Measurements from ENCODE around the gene TJP1. TPM values are rescaled to one million over a fixed set of nuclear protein-coding genes. Genes with fewer than 3 reads are reported as not detected.
"Not testable (repeated sequence)": the region's sequence is repeated elsewhere in the genome, so short reads cannot be mapped to it uniquely, and the experiment has no call there.

TJP1 gene
- total RNA-seq, 1 experiment from 2014 or later, result 44.3 TPM

DNA sequence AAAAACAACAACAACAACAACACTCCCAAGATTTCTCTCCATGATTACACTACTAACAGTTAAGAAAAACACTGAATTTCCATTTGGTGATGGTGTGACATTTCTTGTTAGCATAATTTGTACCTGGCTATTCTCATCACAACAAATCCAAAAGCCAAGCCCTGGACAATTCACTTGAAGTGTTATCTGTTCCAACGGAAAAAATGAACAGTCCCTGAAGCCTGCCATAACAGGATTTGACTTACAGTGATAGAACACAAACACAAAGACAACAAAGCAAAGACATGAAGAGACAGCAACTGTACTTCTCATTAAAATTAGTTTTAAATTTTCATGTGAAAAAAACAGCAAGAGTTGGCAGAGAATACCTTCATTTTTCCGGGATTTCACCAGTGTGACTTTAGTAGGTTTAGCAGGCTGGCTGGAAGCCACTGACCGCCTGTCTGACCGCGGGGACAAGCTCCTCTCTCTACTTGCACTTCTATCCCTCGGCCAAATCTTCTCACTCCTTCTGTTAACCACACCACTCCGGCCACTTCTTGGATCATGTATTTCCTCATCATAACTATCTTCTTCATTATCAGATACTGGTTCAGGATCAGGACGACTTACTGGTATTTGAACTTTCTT lies 56.3 kb downstream of the TJP1 start:
- Mint-ChIP-seq H3K27me3 (ENCODE audit: unreplicated experiment) (no peaks in the 10 kb centered on the region), H3K4me1 (ENCODE audit: low read depth, unreplicated experiment) (no peaks in the 10 kb centered on the region), H3K27ac (ENCODE audit: unreplicated experiment) (no peak overlapping the region), H3K9me3 (ENCODE audit: low read depth, unreplicated experiment) (no peaks in the 10 kb centered on the region), H3K4me3 (ENCODE audit: low read depth, unreplicated experiment) (no peak overlapping the region), H3K36me3 (ENCODE audit: insufficient read depth, unreplicated experiment) (peaks cover 6% of the 10 kb centered on the region)
- intact Hi-C loops (cut with micrococcal nuclease; ENCODE audit: unreplicated experiment), result no loop called here
- DNase-seq, result no peak
- no TSS peak for BruUV-seq (replicated peaks)
- TF ChIP-seq, protein P1, sequence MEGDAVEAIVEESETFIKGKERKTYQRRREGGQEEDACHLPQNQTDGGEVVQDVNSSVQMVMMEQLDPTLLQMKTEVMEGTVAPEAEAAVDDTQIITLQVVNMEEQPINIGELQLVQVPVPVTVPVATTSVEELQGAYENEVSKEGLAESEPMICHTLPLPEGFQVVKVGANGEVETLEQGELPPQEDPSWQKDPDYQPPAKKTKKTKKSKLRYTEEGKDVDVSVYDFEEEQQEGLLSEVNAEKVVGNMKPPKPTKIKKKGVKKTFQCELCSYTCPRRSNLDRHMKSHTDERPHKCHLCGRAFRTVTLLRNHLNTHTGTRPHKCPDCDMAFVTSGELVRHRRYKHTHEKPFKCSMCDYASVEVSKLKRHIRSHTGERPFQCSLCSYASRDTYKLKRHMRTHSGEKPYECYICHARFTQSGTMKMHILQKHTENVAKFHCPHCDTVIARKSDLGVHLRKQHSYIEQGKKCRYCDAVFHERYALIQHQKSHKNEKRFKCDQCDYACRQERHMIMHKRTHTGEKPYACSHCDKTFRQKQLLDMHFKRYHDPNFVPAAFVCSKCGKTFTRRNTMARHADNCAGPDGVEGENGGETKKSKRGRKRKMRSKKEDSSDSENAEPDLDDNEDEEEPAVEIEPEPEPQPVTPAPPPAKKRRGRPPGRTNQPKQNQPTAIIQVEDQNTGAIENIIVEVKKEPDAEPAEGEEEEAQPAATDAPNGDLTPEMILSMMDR (IDR thresholded peaks at IDR 0.05; ENCODE audit: unreplicated experiment), result no peak
- CTCF ChIA-PET, result no interaction called here

GRCh38 chr15:29765234-29765841 lies 56.9 kb downstream of the TJP1 start:
- peaks cover 6% of the 10 kb centered on the region for H3K36me3 Mint-ChIP-seq (ENCODE audit: insufficient read depth, unreplicated experiment)
- H3K27ac Mint-ChIP-seq (ENCODE audit: unreplicated experiment), result no peak overlapping the region
- no peak for DNase-seq
- no peak overlapping the region for H3K4me3 Mint-ChIP-seq (ENCODE audit: low read depth, unreplicated experiment)
- TF ChIP-seq, protein P1 (IDR thresholded peaks at IDR 0.05; ENCODE audit: unreplicated experiment), result no peak
- H3K27me3 Mint-ChIP-seq (ENCODE audit: unreplicated experiment), result no peaks in the 10 kb centered on the region
- BruUV-seq (replicated peaks), result no TSS peak
- no peaks in the 10 kb centered on the region for H3K4me1 Mint-ChIP-seq (ENCODE audit: low read depth, unreplicated experiment)
- no peaks in the 10 kb centered on the region for H3K9me3 Mint-ChIP-seq (ENCODE audit: low read depth, unreplicated experiment)
- intact Hi-C loops (cut with micrococcal nuclease; ENCODE audit: unreplicated experiment), result no loop called here
- CTCF ChIA-PET, result no interaction called here

GRCh38 chr15:29759596-29759995 lies 62.7 kb downstream of the TJP1 start:
- H3K36me3 Mint-ChIP-seq (ENCODE audit: insufficient read depth, unreplicated experiment), result no peaks in the 10 kb centered on the region
- no peak for DNase-seq
- TF ChIP-seq, protein P1 (IDR thresholded peaks at IDR 0.05; ENCODE audit: unreplicated experiment), result no peak
- CTCF ChIA-PET, result no interaction called here
- intact Hi-C loops (cut with micrococcal nuclease; ENCODE audit: unreplicated experiment), result no loop called here
- no peaks in the 10 kb centered on the region for H3K4me1 Mint-ChIP-seq (ENCODE audit: low read depth, unreplicated experiment)
- H3K9me3 Mint-ChIP-seq (ENCODE audit: low read depth, unreplicated experiment), result no peaks in the 10 kb centered on the region
- H3K27me3 Mint-ChIP-seq (ENCODE audit: unreplicated experiment), result no peaks in the 10 kb centered on the region
- no peak overlapping the region for H3K27ac Mint-ChIP-seq (ENCODE audit: unreplicated experiment)
- no TSS peak for BruUV-seq (replicated peaks)
- H3K4me3 Mint-ChIP-seq (ENCODE audit: low read depth, unreplicated experiment), result no peak overlapping the region

DNA sequence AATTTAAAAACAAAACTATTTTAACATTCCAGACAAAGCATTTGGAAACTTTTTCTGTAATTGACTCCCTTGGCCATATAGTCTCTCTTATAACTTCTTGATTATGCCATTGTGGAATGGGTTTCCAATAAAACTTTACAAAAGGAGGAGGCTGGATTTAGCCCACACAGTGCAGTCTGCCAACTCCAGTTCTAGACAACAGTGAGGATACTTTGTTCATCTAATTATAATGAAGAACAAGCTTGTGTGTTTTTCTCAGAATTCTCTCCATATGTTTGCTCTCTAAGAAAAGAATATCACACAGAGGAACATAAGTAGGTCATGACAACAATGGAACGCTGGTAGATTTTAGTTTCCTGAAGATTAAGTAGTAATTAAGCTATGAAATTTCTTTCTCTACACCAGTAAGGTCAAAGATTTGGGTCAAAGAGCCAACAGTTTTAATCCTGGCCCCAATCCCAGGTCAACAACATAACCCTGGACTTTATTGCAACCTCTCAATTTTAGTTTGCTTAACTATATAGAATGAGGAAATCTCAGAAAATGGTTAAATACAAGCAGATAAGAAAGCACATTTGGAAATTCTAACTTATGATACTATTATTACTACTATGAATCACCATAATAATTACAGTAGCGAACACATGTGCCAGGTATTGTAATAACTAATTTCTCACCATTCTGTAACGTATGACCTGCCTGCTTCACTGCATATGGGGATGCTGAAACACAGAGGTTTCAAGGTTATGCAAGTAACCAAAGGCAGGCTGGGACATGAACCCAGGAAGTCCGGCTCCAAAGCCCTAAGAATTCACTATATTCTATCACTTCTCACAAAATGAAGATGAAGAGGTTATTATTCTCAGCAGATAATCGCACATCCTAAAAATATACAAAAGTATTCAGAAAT lies 65.7 kb downstream of the TJP1 start:
- Mint-ChIP-seq H3K9me3 (ENCODE audit: low read depth, unreplicated experiment) (no peaks in the 10 kb centered on the region), H3K27ac (ENCODE audit: unreplicated experiment) (no peak overlapping the region), H3K4me1 (ENCODE audit: low read depth, unreplicated experiment) (no peaks in the 10 kb centered on the region), H3K27me3 (ENCODE audit: unreplicated experiment) (no peaks in the 10 kb centered on the region), H3K36me3 (ENCODE audit: insufficient read depth, unreplicated experiment) (no peaks in the 10 kb centered on the region), H3K4me3 (ENCODE audit: low read depth, unreplicated experiment) (no peak overlapping the region)
- no TSS peak for BruUV-seq (replicated peaks)
- TF ChIP-seq, protein P1 (IDR thresholded peaks at IDR 0.05; ENCODE audit: unreplicated experiment), result no peak
- no peak for DNase-seq
- intact Hi-C loops (cut with micrococcal nuclease; ENCODE audit: unreplicated experiment), result no loop called here
- CTCF ChIA-PET, result no interaction called here

GRCh38 chr15:29754009-29754408 lies 68.3 kb downstream of the TJP1 start:
- H3K4me1 Mint-ChIP-seq (ENCODE audit: low read depth, unreplicated experiment); BruUV-seq (replicated peaks); DNase-seq; H3K9me3 Mint-ChIP-seq (ENCODE audit: low read depth, unreplicated experiment); H3K27me3 Mint-ChIP-seq (ENCODE audit: unreplicated experiment); intact Hi-C loops (cut with micrococcal nuclease; ENCODE audit: unreplicated experiment); H3K36me3 Mint-ChIP-seq (ENCODE audit: insufficient read depth, unreplicated experiment); CTCF ChIA-PET; H3K27ac Mint-ChIP-seq (ENCODE audit: unreplicated experiment); H3K4me3 Mint-ChIP-seq (ENCODE audit: low read depth, unreplicated experiment): not testable (repeated sequence)
